HCT116 (cell line): ENCODE data around the gene SKI. TPM values are rescaled to one million over a fixed set of nuclear protein-coding genes. Genes with fewer than 3 reads are reported as not detected.

ENCODE experiments used
- ATAC-seq: fragments of 200-7000 bp; cut with Tn5 transposase; 2 replicates; pipeline ENCODE4 v1.9.1; 2020; ENCODE audit warnings: mild to moderate bottlenecking, moderate library complexity
- BruUV-seq: library from RNA; stranded (reverse); fragments of 400-500 nt; replicated peaks from 2 replicates; lab custom pipeline; 2021; lab: Mats Ljungman, UMichigan
- CTCF ChIA-PET: fragments of 300-600 bp; sonication (Branson Sonifier 250); formaldehyde crosslinking; loops from one replicate; lab custom pipeline; 2021; ENCODE audit warnings: antibody characterized with exemption; lab: Charles Lee
- POLR2A ChIA-PET: fragments of 300-600, 350-600 bp; sonication (Branson Sonifier 250); formaldehyde crosslinking; loops from one replicate; lab custom pipeline; 2021; ENCODE audit warnings: antibody characterized with exemption; lab: Charles Lee
- RAD21 ChIA-PET, 2 experiments: fragments of 300-600 bp; sonication (Branson Sonifier 250); formaldehyde crosslinking; loops; one replicate each; lab custom pipeline; 2023; ENCODE audit warnings: low total read pairs in 2 of 2; ENCODE audit not compliant: uncharacterized antibody in 2 of 2, unreplicated experiment in 2 of 2, low non-redundant PET in 1 of 2; lab: Charles Lee
- DNase-seq: peaks from one replicate; pipeline ENCODE4 v3.0.0-alpha.2; 2010; ENCODE audit warnings: low read depth, low spot score
- H2AFZ ChIP-seq: fragments of 200-600 bp; shearing (Covaris generic), sonication (generic); 2 replicates; pipeline ENCODE4 v1.6.1; 2017; ENCODE audit warnings: low read depth, mixed run types, mixed read lengths, antibody characterized with exemption, low read length; ENCODE audit not compliant: poor library complexity, severe bottlenecking
- H3K27ac ChIP-seq: 2 replicates; pipeline ENCODE4 v1.5.1; 2012; ENCODE audit warnings: low read depth, low read length
- H3K27me3 ChIP-seq: fragments of 200-600 bp; sonication (generic); 2 replicates; pipeline ENCODE4 v1.6.1; 2016; ENCODE audit warnings: mixed run types, low read length, mixed read lengths; ENCODE audit not compliant: insufficient read depth
- H3K36me3 ChIP-seq, 2 experiments: fragments of 200-500 bp in 1 of 2; fragments of 200-600 bp in 1 of 2; sonication (Bioruptor generic) in 1 of 2; sonication (generic) in 1 of 2; 2 replicates each; pipeline versions ENCODE4 v1.5.1 to v1.6.1; 2014 to 2016; ENCODE audit warnings: low read length in 2 of 2, inconsistent platforms in 1 of 2, mixed read lengths in 1 of 2, mixed run types in 1 of 2; ENCODE audit not compliant: insufficient read depth in 2 of 2, control insufficient read depth in 1 of 2
- H3K4me1 ChIP-seq, 2 experiments: fragments of 200-600 bp in 1 of 2; sonication (generic) in 1 of 2; 2 replicates each; pipeline versions ENCODE4 v1.5.1 to v1.6.1; 2012 to 2017; ENCODE audit warnings: low read length in 2 of 2, inconsistent platforms in 1 of 2, mild to moderate bottlenecking in 1 of 2, mixed read lengths in 1 of 2, mixed run types in 1 of 2, moderate library complexity in 1 of 2; ENCODE audit not compliant: insufficient read depth in 2 of 2, control insufficient read depth in 1 of 2
- H3K4me2 ChIP-seq: fragments of 200-600 bp; sonication (generic); 2 replicates; pipeline ENCODE4 v1.6.1; 2017; ENCODE audit warnings: mixed run types, low read length, mixed read lengths
- H3K4me3 ChIP-seq, 2 experiments: fragments of 200-600 bp in 1 of 2; sonication (generic) in 1 of 2; replicated peaks in 1 of 2; 2 replicates each; pipeline ENCODE4 v1.5.1; 2011 to 2016; ENCODE audit warnings: low read length in 2 of 2, control low read depth in 1 of 2, low read depth in 1 of 2, mild to moderate bottlenecking in 1 of 2, mixed read lengths in 1 of 2, mixed run types in 1 of 2
- H3K79me2 ChIP-seq: fragments of 200-600 bp; sonication (generic); 2 replicates; pipeline ENCODE4 v1.6.1; 2017; ENCODE audit warnings: mild to moderate bottlenecking, mixed run types, low read length, moderate library complexity, mixed read lengths; ENCODE audit not compliant: insufficient read depth
- H3K9ac ChIP-seq: fragments of 200-600 bp; sonication (generic); 2 replicates; pipeline ENCODE4 v1.6.1; 2016; ENCODE audit warnings: low read length, mixed read lengths
- H3K9me2 ChIP-seq: fragments of 200-600 bp; sonication (generic), shearing (Covaris generic); 2 replicates; pipeline ENCODE4 v1.6.1; 2017; ENCODE audit warnings: mixed run types, mild to moderate bottlenecking, moderate library complexity; ENCODE audit not compliant: insufficient read depth
- H3K9me3 ChIP-seq, 2 experiments: fragments of 200-500 bp in 1 of 2; fragments of 200-600 bp in 1 of 2; sonication (Bioruptor generic) in 1 of 2; sonication (generic) in 1 of 2; 2 replicates each; pipeline ENCODE4 v1.6.1; 2014 to 2017; ENCODE audit warnings: low read length in 2 of 2, mixed read lengths in 2 of 2, inconsistent platforms in 1 of 2, low read depth in 1 of 2, mild to moderate bottlenecking in 1 of 2, mixed run types in 1 of 2, moderate library complexity in 1 of 2; ENCODE audit not compliant: control insufficient read depth in 1 of 2, insufficient read depth in 1 of 2
- H4K20me1 ChIP-seq: fragments of 200-600 bp; sonication (generic), shearing (Covaris generic); 2 replicates; pipeline ENCODE4 v1.6.1; 2017; ENCODE audit warnings: mixed run types, mild to moderate bottlenecking, moderate library complexity; ENCODE audit not compliant: insufficient read depth
- CBX3 ChIP-seq: IDR thresholded peaks from 2 replicates; pipeline ENCODE4 v1.6.1; 2012; ENCODE audit warnings: low read depth
- CEBPB ChIP-seq: IDR thresholded peaks from 2 replicates; pipeline ENCODE4 v1.6.1; 2012; ENCODE audit warnings: low read depth
- CTCF ChIP-seq, 3 experiments: fragments of 200-600 bp in 1 of 3; sonication (generic) in 1 of 3; IDR thresholded peaks in 2 of 3; conservative IDR thresholded peaks in 1 of 3; 2 replicates each; pipeline ENCODE4 v1.5.1; 2012 to 2017; ENCODE audit warnings: low read depth in 2 of 3, low read length in 2 of 3, antibody characterized with exemption in 1 of 3, borderline replicate concordance in 1 of 3, control low read depth in 1 of 3, mild to moderate bottlenecking in 1 of 3, mixed read lengths in 1 of 3, mixed run types in 1 of 3, moderate library complexity in 1 of 3; ENCODE audit not compliant: insufficient read depth in 1 of 3
- EGR1 ChIP-seq: IDR thresholded peaks from 2 replicates; pipeline ENCODE4 v1.6.1; 2012; ENCODE audit warnings: low read depth
- ELF1 ChIP-seq: IDR thresholded peaks from 2 replicates; pipeline ENCODE4 v1.6.1; 2012; ENCODE audit warnings: low read depth, borderline replicate concordance
- EZH2 ChIP-seq: fragments of 200-600 bp; sonication (generic); IDR thresholded peaks from 2 replicates; pipeline ENCODE4 v1.6.1; 2017; ENCODE audit warnings: antibody characterized with exemption, mixed run types
- EZH2phosphoT487 ChIP-seq: fragments of 200-600 bp; IDR thresholded peaks from 2 replicates; pipeline ENCODE4 v1.6.1; 2018; ENCODE audit warnings: antibody characterized with exemption, borderline replicate concordance
- FOSL1 ChIP-seq: IDR thresholded peaks from 2 replicates; pipeline ENCODE4 v1.6.1; 2012; ENCODE audit warnings: low read depth
- JUND ChIP-seq: IDR thresholded peaks from 2 replicates; pipeline ENCODE4 v1.6.1; 2012
- POLR2A ChIP-seq: IDR thresholded peaks from 2 replicates; pipeline ENCODE4 v1.7.0; 2011; ENCODE audit warnings: borderline replicate concordance; ENCODE audit not compliant: insufficient read depth, insufficient read length; ENCODE audit errors: extremely low read depth
- POLR2AphosphoS5 ChIP-seq: IDR thresholded peaks from 2 replicates; pipeline ENCODE4 v1.6.1; 2011; ENCODE audit warnings: mild to moderate bottlenecking, low read depth, low read length, moderate library complexity
- RAD21 ChIP-seq: IDR thresholded peaks from 2 replicates; pipeline ENCODE4 v1.6.1; 2012; ENCODE audit warnings: low read depth, mild to moderate bottlenecking
- TCF7L2 ChIP-seq: IDR thresholded peaks from 2 replicates; pipeline ENCODE4 v1.7.0; 2011; ENCODE audit warnings: borderline replicate concordance, inconsistent platforms; ENCODE audit not compliant: insufficient read depth, insufficient read length; ENCODE audit errors: extremely low read depth
- intact Hi-C: fragments of 100-400 bp; cut with micrococcal nuclease; formaldehyde crosslinking; loops from 2 replicates; pipeline ENCODE4 v1.10.0; 2022
- total RNA-seq: library from RNA; stranded (reverse); gene quantifications from one replicate; pipeline ENCODE4 v1.2.1, GENCODE V29; 2021; ENCODE audit not compliant: unreplicated experiment
- TF ChIP-seq, protein P1 (sequence below): IDR thresholded peaks from 2 replicates; pipeline ENCODE4 v1.6.1; 2012

The SKI gene
- total RNA-seq, 1 experiment from 2014 or later: 56.2 TPM

DNA sequence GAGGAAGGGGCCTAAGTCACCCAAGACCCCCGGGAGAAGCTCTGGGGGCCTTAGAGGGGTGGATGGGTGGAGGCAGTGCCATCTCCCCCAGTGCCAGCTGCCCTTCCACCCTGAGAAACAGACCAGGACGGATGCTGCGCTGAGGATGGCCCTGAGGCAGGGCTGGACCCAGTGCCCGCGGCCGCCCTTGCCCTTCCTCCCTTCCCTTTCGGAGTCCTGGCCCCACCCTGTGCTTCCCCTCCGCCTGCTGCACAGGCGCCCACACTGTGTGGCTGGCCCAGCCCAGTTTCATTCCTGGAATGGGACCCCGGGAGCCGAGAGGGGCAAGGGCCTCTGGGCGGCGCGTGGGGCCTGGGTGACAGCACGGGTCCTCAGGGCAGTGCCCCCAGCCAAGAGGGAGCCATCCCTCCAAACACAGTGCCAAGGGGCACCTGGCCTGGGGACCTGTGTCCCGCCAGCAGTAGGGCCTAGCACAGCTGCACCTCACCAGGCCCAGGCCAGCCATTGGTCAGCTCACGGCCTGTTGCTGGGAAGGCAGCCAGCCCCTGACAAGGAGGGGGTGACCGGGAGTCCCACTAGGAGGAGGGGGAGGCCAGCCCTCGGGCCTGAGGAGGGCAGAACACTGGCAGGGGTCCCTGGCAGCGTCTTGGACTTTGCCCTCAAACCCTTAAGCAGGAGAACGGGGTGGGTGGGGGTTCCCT is 13.4 kb upstream of the SKI start:
- H3K4me3 ChIP-seq: no peak overlapping the region
- BruUV-seq: no TSS peak
- ChIA-PET RAD21 (no interaction called here), POLR2A (no interaction called here)
- H4K20me1 ChIP-seq: no peaks in the 10 kb centered on the region
- intact Hi-C loops: no loop called here
- TF ChIP-seq TCF7L2: no peak
- TF ChIP-seq EGR1: no peak
- TF ChIP-seq, all 23 proteins: peak for 0
- Histone ChIP-seq H3K27me3 (no peaks in the 10 kb centered on the region), H3K9ac (no peak overlapping the region), H2AFZ (no peak overlapping the region), H3K9me3 (no peaks in the 10 kb centered on the region), H3K4me1 (peaks cover 14 to 22% of the 10 kb centered on the region in 2 experiments), H3K79me2 (no peaks in the 10 kb centered on the region), H3K4me2 (no peak overlapping the region), H3K9me2 (no peaks in the 10 kb centered on the region), H3K27ac (no peak overlapping the region; the same call in 1 of the 2 replicates), H3K36me3 (no peaks in the 10 kb centered on the region)
- DNase-seq (no peak), ATAC-seq (no peak)
- CTCF ChIA-PET: no interaction called here

DNA sequence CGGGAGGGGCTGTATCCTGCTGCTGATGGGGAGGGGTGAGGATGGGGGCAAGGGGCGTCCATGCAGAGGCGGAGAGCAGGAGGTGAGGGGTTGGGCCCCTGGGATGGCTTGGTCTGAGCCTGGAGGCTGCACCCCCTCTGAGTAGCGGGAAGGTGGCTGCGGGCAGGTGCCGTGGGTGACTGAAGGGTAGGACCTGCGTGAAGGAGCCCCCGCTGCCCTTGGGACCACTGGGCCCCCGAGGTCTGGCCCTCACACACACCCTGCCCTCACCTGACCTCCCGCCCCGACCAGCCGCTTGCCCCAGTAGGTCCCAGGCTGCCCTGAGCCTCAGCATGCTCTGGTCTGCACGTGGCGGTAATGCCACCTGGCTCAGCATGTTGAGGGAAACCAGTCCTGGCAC is 12.8 kb upstream of the SKI start:
- no peaks in the 10 kb centered on the region for H4K20me1 ChIP-seq
- H2AFZ ChIP-seq: no peak overlapping the region
- no peaks in the 10 kb centered on the region for H3K79me2 ChIP-seq
- POLR2A ChIA-PET: no interaction called here
- no peak overlapping the region for H3K9ac ChIP-seq
- no peak overlapping the region for H3K27ac ChIP-seq
- no peak overlapping the region for H3K4me3 ChIP-seq
- no peaks in the 10 kb centered on the region for H3K9me3 ChIP-seq
- TF ChIP-seq, protein P1, sequence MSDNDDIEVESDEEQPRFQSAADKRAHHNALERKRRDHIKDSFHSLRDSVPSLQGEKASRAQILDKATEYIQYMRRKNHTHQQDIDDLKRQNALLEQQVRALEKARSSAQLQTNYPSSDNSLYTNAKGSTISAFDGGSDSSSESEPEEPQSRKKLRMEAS: no peak
- no peak for TF ChIP-seq POLR2A
- no peak for TF ChIP-seq ELF1
- no peak for TF ChIP-seq EGR1
- TF ChIP-seq POLR2AphosphoS5: no peak
- TF ChIP-seq EZH2phosphoT487: no peak
- TF ChIP-seq RAD21: no peak
- TF ChIP-seq EZH2: no peak
- TF ChIP-seq CTCF (IDR thresholded peaks at IDR 0.05 in 2 of 3, conservative IDR thresholded peaks at IDR 0.05 in 1 of 3; ENCODE audit: borderline replicate concordance in 1 of 3, insufficient read depth in 1 of 3, low read depth in 2 of 3, low read length in 2 of 3): no peak
- TF ChIP-seq JUND: no peak
- no peak for TF ChIP-seq CBX3
- no peak for TF ChIP-seq CEBPB
- no peak for TF ChIP-seq FOSL1
- no peak for DNase-seq
- CTCF ChIA-PET: no interaction called here
- no peaks in the 10 kb centered on the region for H3K36me3 ChIP-seq
- H3K27me3 ChIP-seq: no peaks in the 10 kb centered on the region
- H3K9me2 ChIP-seq: no peaks in the 10 kb centered on the region
- RAD21 ChIA-PET: no interaction called here
- no TSS peak for BruUV-seq
- intact Hi-C loops: no loop called here
- ATAC-seq: no peak
- H3K4me1 ChIP-seq: peaks cover 14 to 22% of the 10 kb centered on the region in 2 experiments
- H3K4me2 ChIP-seq: no peak overlapping the region
